Lower leg skin (tissue), 4 donors: ENCODE data around the gene NFYA. TPM values are rescaled to one million over a fixed set of nuclear protein-coding genes. Genes with fewer than 3 reads are reported as not detected.

Experiments
- DNase-seq, 2 donors: peaks; one replicate each; pipeline ENCODE4 v3.0.0-alpha.2; 2019; ENCODE audit warnings: low spot score in 2 of 2
- H3K4me3 ChIP-seq: fragments of 200-600 bp; sonication (generic); 2 replicates; pipeline ENCODE4 v1.5.1; 2017; ENCODE audit warnings: mild to moderate bottlenecking, low read depth; ENCODE audit not compliant: poor library complexity, severe bottlenecking
- POLR2A ChIP-seq, 2 donors: fragments of 450-650 bp; IDR thresholded peaks; one replicate each; pipeline ENCODE4 v1.6.1; 2016 to 2017; ENCODE audit warnings: antibody characterized with exemption in 2 of 2, mild to moderate bottlenecking in 1 of 2, moderate library complexity in 1 of 2
- WGBS, 2 donors: methylation state at CpG; one replicate each; pipeline ENCODE4 v1.1.5; 2018; 5-methylcytosine and 5-hydroxymethylcytosine counted together
- intact Hi-C: fragments of 100-400 bp; cut with DNase I; formaldehyde crosslinking; loops from one replicate; pipeline ENCODE4 v1.15.0; 2023; ENCODE audit warnings: low total_unique reads
- total RNA-seq, 4 donors: library from RNA; depleted of rRNA; stranded (reverse); fragments of >200 nt; gene quantifications; one replicate each; pipeline ENCODE4 v1.1.0, GENCODE V29; 2016
- TF ChIP-seq, protein P1 (sequence below), 3 donors: fragments of 450-650 bp; IDR thresholded peaks; one replicate each; pipeline ENCODE4 v1.5.1; 2016; ENCODE audit warnings: antibody characterized with exemption in 3 of 3, mild to moderate bottlenecking in 3 of 3, moderate library complexity in 2 of 3

NFYA gene
- total RNA-seq, 4 donors from 2014 or later = 9.9 to 15.5 (median 14.4) TPM

DNA sequence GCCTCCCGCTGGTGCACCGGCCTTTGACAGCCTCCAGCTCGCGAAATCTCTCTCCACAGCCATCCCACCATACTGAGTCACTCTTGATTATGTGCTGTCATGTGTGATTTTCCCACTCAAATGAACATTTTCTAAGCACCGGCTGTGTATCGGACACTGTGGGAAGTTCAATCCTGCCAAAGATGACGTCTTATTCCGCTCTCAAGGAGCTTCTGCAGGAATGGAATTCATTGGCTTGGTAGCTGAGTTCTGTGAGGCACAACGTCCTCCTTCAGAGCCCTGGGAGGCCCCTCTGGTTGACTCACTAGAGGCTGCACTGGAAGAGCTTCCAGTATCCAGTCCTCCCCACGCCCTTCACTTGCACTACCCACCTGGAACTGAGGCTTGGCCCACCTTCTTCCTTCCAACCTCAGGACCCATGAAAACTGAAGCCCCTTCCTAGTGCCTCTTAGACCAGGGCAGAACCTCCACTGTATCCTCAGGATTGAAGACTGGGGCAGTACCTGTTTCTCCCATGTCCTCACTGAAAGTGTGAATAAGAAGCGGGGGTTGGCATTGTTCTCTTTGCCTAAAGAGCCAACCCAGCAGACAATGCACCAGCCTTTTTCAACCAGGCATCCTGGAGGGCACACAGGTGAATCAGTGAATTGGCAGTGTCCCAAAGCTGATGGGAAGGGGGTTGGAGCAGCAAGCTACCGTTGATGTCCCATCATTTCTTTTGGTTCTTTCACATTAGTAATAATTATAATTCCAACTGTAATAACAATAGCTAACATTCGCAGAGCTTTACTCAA lies 35.5 kb upstream of the NFYA start:
- no peak for DNase-seq
- intact Hi-C loops = no loop called here
- no peak for TF ChIP-seq POLR2A (IDR thresholded peaks at IDR 0.05)
- TF ChIP-seq, protein P1, sequence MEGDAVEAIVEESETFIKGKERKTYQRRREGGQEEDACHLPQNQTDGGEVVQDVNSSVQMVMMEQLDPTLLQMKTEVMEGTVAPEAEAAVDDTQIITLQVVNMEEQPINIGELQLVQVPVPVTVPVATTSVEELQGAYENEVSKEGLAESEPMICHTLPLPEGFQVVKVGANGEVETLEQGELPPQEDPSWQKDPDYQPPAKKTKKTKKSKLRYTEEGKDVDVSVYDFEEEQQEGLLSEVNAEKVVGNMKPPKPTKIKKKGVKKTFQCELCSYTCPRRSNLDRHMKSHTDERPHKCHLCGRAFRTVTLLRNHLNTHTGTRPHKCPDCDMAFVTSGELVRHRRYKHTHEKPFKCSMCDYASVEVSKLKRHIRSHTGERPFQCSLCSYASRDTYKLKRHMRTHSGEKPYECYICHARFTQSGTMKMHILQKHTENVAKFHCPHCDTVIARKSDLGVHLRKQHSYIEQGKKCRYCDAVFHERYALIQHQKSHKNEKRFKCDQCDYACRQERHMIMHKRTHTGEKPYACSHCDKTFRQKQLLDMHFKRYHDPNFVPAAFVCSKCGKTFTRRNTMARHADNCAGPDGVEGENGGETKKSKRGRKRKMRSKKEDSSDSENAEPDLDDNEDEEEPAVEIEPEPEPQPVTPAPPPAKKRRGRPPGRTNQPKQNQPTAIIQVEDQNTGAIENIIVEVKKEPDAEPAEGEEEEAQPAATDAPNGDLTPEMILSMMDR (IDR thresholded peaks at IDR 0.05) = no peak
- 56 to 64% methylated on average over 13 of the region's 13 CpGs for WGBS, 2 donors
- no peak overlapping the region for H3K4me3 ChIP-seq

DNA sequence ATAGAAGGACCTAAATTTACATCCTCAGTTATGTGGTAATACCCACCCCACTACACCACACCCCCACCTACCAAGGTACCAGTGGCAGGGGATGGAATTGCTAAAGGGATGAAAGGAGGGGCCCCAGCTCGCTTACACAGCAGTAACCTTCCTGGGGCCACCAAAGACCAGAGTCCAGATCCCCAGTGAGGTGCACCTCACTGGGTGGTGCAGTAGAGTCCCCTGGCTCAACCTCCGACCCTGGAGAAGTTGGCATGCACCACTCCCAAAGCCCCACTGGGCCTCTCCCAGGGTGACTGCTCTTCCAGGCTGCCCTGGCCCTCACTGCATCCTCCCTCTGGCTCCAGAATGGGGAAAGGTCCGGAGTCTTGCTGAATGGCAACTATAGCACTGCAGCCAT lies 34.6 kb upstream of the NFYA start:
- peak in 1 of 2 donors; percentile 67 for DNase-seq
- TF ChIP-seq POLR2A (IDR thresholded peaks at IDR 0.05) = no peak
- TF ChIP-seq, protein P1 (IDR thresholded peaks at IDR 0.05) = no peak
- WGBS, 2 donors = 90 to 93% methylated on average over 3 of the region's 3 CpGs
- intact Hi-C loops = no loop called here
- no peak overlapping the region for H3K4me3 ChIP-seq

DNA sequence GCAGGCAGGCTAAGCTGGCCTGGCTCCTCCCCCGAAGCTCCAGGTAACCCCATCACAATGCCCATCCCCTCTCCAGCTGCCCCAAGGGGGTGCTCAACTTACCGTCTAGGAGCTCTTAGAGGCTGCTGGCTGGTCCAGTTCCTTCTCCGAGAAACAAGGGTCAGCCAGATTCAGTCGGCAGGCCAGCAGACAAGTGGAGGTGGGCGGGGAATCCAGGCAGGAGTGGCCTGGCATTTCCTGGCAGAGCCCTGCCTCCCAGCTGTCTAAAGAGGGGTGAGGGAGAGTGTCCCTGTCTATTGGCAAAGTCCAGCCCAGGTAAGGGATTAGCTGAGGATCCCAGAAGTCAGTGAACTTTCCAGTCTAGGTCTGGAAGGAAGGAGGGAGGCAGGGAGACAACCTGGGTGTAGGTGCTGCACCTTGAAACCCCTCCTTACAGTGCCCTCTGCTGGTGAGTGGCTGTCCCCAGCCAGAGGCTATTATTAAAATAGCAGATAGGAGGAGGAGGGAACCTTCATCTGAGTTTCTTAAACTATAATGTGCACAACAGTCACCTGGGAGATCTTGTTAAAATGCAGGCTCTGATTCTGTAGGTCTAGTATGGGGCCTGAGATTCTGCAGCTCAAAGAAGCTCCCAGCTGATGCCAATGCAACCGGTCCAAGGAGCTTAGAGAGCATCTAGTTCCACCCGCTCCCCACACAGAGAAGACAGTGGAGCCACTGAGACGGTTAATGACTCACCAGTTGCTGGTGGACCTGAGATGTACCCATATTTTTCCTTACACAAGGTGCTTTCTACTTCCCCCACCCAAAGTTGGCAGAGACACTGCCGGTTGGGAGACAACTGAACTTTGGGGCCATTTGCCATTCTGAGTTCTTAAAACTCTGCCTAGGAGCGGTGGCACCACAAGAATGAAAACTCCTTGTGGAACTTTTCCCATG lies 33.4 kb upstream of the NFYA start, which contains the start of gene UNC5CL:
Gene UNC5CL (minus strand): TSS at position 162 of the 939 bp plus-strand sequence. CDS start 4,147 bp downstream, outside the sequence.
- TF ChIP-seq, protein P1 (IDR thresholded peaks at IDR 0.05) = no peak
- TF ChIP-seq POLR2A (IDR thresholded peaks at IDR 0.05) = no peak
- WGBS, 2 donors = 71 to 74% methylated on average over 10 of the region's 10 CpGs
- intact Hi-C loops = no loop called here
- no peak within 1 kb of the TSS for H3K4me3 ChIP-seq
- peak in 1 of 2 donors; percentile 67 for DNase-seq

DNA sequence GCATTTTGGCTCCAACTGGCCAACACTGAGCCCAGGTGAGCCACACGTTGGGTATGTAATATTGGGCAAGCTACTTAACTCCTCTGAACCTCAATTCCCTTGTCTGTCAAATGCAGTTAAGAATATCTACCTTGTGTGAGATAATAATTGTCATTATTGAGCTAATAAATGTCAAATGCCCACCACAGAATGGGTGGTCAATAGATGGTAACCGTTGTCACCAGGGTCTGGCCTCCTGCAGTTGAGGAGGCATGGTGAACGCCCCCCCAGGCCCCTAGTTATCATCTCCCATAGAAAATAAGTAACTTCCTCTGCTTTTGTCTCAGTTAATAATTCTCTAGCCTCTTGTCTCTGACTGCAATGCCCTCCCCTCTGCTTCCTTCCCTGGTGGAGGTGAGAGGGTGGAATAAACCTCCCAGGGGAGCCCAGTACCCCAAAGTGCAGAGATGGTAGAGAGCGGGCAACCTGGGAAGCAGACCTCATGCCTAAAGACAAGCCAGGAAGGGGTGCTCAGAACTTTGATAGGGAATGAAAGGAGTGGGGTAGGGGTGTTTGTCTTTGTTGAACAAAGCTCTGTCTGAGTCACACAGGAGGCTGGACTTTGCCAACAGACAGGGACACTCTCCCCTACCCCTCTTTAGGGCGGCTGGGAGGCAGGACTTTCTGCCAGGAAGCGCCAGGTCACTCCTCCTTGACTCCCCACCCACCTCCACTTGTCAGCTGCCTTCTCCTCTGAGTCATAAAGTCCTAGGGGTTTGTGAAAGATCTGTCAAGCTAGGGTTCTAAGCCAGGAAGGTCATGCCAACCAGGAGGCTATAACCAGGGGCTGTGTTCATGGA lies 32.5 kb upstream of the NFYA start:
- TF ChIP-seq POLR2A (IDR thresholded peaks at IDR 0.05) = no peak
- TF ChIP-seq, protein P1 (IDR thresholded peaks at IDR 0.05) = no peak
- no peak overlapping the region for H3K4me3 ChIP-seq
- peak in 1 of 2 donors; percentile 50 for DNase-seq
- intact Hi-C loops = no loop called here
- 61 to 71% methylated on average over 6 of the region's 6 CpGs for WGBS, 2 donors

DNA sequence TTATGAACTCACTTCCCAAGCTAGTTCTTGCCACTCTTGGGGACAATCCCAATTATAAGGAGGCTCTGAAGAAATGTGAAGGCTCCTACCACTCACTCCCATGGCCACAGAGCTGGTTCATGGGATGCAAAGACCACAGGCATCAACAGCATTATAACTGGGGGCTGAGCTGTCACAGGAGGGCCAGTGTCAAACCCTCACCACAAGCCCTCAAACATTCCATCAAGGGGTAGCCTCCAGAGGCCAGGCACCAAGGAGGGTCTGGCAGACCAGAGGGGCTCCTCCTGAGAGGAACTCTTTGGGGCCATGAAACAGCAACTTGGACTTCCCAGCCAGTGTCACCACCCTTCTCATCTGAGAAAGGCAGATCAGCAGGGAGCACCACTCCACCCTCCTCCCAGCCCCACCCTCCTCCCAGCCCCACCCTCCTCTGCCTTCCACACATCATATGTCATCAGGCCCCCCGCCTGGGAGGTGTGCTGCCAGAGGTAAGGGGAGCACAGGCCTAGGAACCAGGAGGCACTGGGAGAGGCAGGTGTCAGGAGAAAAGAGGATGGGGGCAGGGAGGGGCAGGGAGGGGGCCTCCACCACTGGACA lies 31.7 kb upstream of the NFYA start:
- TF ChIP-seq, protein P1 (IDR thresholded peaks at IDR 0.05) = no peak
- no peak for TF ChIP-seq POLR2A (IDR thresholded peaks at IDR 0.05)
- WGBS, 2 donors = 64 to 90% methylated on average over 1 of the region's 1 CpG
- no peak overlapping the region for H3K4me3 ChIP-seq
- DNase-seq = peak in 1 of 2 donors; percentile 59
- intact Hi-C loops = no loop called here
